Measurements from ENCODE around the gene RETSAT.
A peak's percentile ranks its signal among the peaks of the same experiment; 100 is the strongest.
"Not testable (repeated sequence)": the region's sequence is repeated elsewhere in the genome, so short reads cannot be mapped to it uniquely, and the experiment has no call there.

Gene RETSAT

GRCh38 chr2:85329701-85330100, 24.6 kb downstream of the RETSAT start:
- DNase-seq: not testable (repeated sequence)

- DNase-seq: no peak
Observed at GRCh38 chr2:85329181-85329651, 25.1 kb downstream of the RETSAT start.

- DNase-seq: peak; percentile 83
Observed at GRCh38 chr2:85327822-85328617, 26.3 kb downstream of the RETSAT start, which contains the start of gene TGOLN2. TSS of gene TGOLN2 (minus strand) at chr2:85327989. CDS start at chr2:85327962, 27 bp downstream.

GRCh38 chr2:85327160-85327821, 27.0 kb downstream of the RETSAT start:
- DNase-seq: no peak

- no peak for DNase-seq
Observed at GRCh38 chr2:85326406-85327159, 27.7 kb downstream of the RETSAT start.

- no peak for DNase-seq
Observed at GRCh38 chr2:85325466-85325811, 28.9 kb downstream of the RETSAT start.

- no peak for DNase-seq
Observed at GRCh38 chr2:85324639-85325465, 29.5 kb downstream of the RETSAT start.

- DNase-seq: not testable (repeated sequence)
Observed at GRCh38 chr2:85323988-85324367, 30.4 kb downstream of the RETSAT start.

- DNase-seq: no peak
Observed at GRCh38 chr2:85323351-85323987, 30.9 kb downstream of the RETSAT start.

GRCh38 chr2:85319796-85320195, 34.5 kb downstream of the RETSAT start:
- no peak for DNase-seq

GRCh38 chr2:85318222-85319074, 35.9 kb downstream of the RETSAT start:
- no peak for DNase-seq

GRCh38 chr2:85315921-85316320, 38.4 kb downstream of the RETSAT start:
- not testable (repeated sequence) for DNase-seq

- no peak for DNase-seq
Observed at GRCh38 chr2:85314884-85315242, 39.5 kb downstream of the RETSAT start.

GRCh38 chr2:85312404-85312803, 41.9 kb downstream of the RETSAT start:
- no peak for DNase-seq

GRCh38 chr2:85310330-85310729, 44.0 kb downstream of the RETSAT start:
- DNase-seq: no peak

GRCh38 chr2:85309699-85310321, 44.5 kb downstream of the RETSAT start:
- DNase-seq: no peak

- peak; percentile 83 for DNase-seq
Observed at GRCh38 chr2:85308896-85309555, 45.3 kb downstream of the RETSAT start.

GRCh38 chr2:85308201-85308600, 46.1 kb downstream of the RETSAT start:
- DNase-seq: no peak

GRCh38 chr2:85307527-85307897, 46.8 kb downstream of the RETSAT start:
- no peak for DNase-seq
